GM10266 (cell line): ENCODE data around the gene SFMBT2.
"Not testable (repeated sequence)": the region's sequence is repeated elsewhere in the genome, so short reads cannot be mapped to it uniquely, and the experiment has no call there.

Experiments used
- DNase-seq: peaks from one replicate; pipeline ENCODE4 v3.0.0; 2012; ENCODE audit errors: extremely low spot score
- TF ChIP-seq, protein P1 (sequence below): IDR thresholded peaks from 2 replicates; pipeline ENCODE4 v1.5.1; 2012; ENCODE audit warnings: mild to moderate bottlenecking, low read depth; ENCODE audit not compliant: control insufficient read depth, insufficient read depth; ENCODE audit errors: missing control alignments

The SFMBT2 gene

DNA sequence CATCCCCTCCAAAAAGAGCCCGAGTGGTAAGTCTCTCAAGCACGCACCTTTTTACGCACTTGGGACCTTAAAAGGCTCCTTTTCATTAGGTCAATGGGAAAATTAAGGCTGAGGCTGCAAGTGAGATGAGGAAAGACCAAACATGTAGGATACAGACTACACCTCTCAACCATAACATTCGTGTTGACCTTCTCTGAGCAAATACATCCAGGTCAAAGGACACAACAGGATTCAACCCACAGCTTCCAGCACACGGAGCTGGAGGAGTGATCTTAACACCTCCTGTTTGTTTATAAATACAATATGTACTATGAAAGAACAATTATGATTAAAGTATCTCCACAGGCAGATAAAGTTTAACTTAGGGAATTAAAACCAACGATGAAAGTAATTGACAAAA is 9.7 kb downstream of the SFMBT2 start:
- no peak for DNase-seq
- TF ChIP-seq, protein P1, sequence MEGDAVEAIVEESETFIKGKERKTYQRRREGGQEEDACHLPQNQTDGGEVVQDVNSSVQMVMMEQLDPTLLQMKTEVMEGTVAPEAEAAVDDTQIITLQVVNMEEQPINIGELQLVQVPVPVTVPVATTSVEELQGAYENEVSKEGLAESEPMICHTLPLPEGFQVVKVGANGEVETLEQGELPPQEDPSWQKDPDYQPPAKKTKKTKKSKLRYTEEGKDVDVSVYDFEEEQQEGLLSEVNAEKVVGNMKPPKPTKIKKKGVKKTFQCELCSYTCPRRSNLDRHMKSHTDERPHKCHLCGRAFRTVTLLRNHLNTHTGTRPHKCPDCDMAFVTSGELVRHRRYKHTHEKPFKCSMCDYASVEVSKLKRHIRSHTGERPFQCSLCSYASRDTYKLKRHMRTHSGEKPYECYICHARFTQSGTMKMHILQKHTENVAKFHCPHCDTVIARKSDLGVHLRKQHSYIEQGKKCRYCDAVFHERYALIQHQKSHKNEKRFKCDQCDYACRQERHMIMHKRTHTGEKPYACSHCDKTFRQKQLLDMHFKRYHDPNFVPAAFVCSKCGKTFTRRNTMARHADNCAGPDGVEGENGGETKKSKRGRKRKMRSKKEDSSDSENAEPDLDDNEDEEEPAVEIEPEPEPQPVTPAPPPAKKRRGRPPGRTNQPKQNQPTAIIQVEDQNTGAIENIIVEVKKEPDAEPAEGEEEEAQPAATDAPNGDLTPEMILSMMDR, result no peak

DNA sequence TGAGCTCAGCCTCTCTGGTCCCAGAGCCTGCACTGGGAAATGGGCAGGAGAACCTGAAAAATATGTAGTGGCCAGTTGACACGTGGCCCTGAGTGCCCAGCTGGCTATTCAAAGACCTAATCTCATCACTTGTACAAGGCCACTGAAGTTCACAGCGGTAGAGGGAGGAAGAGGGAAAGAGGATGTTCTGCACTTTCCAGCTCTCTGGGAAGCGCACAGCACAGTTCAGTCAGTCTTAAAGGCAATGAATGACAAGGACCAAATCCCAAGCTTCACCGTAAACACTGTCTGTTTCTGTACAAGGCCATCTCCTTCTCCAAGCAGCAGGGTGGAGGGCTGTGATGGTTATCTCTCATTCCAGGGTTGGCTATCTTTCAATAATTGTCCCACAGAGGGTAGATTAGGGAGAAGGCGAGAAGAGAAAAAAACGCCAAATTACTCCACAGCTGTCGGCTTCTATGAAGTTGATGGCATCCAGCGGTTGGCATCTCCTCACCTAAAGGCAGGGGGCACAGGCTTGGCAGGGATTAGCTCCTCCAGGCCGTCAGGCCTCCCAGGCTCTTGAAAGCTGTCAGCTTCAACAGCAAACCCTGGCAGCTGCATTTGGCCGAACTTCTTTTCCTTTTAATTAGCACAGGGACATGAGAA is 10.6 kb downstream of the SFMBT2 start:
- DNase-seq, result no peak
- TF ChIP-seq, protein P1, result no peak

DNA sequence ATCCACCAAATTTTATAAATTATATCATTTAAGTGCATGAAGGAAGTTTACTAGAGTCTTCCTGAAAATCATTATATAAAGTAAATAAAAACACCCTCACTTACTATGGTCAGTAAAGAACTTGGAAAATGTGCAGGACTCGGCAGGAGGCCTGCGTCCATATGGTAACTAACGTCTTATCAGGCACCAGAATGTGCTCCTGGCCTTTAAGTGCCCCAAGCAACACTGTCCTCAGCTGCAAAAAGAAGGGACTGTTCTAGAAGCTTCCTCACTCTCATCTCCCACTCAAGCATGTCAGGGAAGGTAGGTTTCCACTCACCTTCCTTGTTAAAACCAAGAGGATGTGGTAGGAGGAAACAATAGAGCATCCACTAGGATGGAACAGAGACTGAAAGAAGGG is 11.3 kb downstream of the SFMBT2 start:
- DNase-seq, result no peak
- TF ChIP-seq, protein P1, result no peak

DNA sequence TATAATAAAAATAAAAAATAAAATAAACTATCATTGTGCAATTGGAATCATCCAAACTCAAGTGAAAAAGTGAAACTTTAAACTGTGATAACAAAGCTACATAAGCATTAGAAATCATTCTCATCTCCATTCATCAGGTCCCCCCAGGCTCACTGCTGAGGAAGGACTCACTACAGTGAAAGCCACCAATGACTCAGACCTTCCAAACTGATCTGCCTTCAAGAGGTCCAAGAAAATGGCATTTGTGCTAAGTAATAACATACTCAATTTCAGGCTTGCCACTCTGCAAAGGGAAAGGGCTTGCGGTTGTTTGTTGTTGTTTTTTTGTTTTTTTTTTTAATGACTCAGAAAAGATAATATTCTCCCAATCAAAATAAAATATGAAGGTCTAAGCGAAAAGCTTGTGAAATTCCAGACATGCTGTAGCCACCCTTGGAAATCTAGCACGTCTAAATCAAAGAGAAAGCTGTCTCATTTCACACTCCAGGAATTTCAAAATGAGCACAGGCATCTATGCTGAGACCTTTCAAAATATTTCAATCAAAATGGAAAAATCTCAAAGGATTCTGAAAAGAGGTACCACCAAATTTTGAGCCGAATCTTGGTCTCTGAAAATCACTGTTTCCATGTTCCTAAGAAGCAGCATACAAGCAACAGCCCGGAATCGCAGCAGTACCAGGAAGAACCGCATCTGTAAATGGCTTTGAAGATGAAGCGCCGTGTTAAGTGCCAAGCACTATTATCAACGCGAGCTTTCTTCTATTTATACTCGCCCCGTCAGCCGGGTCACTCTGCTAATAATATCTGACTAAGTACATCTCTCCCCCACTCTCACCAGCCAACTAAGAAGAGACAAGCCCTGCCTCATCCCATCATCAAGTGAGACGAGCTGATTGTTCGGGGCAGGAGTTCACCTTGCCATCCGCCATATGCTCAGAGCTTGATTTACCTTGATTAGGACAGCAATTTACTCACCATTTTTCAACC is 13.5 kb downstream of the SFMBT2 start:
- TF ChIP-seq, protein P1, result no peak
- no peak for DNase-seq

DNA sequence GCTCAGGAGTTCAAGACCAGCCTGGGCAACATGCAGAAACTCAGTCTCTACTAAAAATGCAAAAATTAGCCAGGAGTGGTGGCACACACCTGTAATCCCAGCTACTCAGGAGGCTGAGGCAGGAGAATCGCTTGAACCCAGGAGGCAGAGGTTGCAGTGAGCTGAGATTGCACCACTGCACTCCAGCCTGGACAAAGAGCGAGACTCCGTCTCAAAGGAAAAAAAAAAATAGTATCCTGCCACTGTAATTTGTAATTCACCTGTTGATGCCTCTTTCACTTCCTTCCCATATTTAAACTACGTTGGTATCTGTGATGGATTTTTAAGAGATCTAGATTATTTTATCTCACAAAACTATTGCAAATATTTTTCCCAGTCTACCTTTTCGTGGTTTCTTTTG is 18.5 kb downstream of the SFMBT2 start:
- DNase-seq, result not testable (repeated sequence)

DNA sequence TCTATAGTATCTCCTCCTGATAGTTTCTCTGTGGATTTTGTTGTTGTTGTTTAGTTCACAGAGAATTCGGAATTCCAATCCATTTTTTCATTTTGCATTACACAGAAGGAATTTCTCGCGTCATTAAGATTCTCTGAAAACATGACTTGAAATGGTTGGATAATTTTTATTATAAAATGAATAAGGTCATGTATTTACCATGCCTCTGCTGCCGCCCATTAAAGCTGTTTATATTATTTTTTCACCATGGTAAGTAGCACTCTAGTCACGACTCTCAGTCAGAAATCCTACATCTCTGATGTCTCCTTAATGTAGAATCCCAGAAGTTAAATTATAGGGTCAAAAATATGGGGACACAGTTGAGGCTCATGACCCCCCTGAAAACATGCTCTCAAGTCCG is 19.1 kb downstream of the SFMBT2 start:
- TF ChIP-seq, protein P1, result no peak
- DNase-seq, result no peak

DNA sequence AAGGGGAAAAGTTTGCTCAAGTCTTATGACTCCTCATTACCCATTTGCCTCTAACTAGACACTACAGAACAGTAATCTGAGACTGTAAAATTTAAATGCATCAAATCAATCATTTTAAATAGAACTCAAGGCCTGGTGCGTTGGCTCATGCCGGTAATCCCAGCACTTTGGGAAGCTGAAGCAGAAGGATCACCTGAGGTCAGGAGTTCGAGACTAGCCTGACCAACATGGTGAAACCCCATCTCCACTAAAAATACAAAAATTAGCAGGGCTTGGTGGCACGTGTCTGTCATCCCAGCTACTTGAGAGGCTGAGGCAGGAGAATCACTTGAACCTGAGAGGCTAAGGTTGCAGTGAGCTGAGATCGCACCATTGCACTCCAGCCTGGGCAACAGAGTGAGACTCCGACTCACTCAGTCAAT is 20.1 kb downstream of the SFMBT2 start:
- DNase-seq, result not testable (repeated sequence)

DNA sequence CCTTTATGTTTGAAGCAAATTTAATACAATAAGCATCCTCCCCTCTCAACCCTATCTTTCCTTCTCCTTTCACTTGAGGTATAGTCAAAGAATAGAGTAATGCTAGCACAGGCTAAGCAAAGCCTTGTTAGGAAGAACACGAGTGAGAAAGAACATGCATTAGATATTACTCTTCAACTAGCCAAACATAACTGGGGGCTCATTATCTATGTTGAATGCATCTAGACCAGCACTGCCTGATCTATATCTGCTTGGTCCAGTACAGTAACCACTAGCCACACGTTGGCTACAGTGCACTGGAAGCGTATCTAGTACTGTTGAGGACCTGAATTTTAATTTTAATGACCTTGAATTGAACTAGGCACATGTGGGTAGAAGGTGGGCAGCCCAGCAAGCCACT is 21.0 kb downstream of the SFMBT2 start:
- DNase-seq, result no peak
- TF ChIP-seq, protein P1, result no peak
